Neural cell (in vitro differentiated cells): Measurements from ENCODE around the gene RANBP3.

Source experiments
- CTCF ChIP-seq: fragments of 450-650 bp; IDR thresholded peaks from 2 replicates; pipeline ENCODE4 v1.5.1; 2014; ENCODE audit warnings: antibody characterized with exemption, mild to moderate bottlenecking, moderate library complexity; ENCODE audit not compliant: poor library complexity, severe bottlenecking
- EP300 ChIP-seq: fragments of 450-650 bp; conservative IDR thresholded peaks from 2 replicates; pipeline ENCODE4 v1.6.1; 2014; ENCODE audit warnings: antibody characterized with exemption, mild to moderate bottlenecking, moderate library complexity; ENCODE audit not compliant: poor library complexity, severe bottlenecking
- EZH2 ChIP-seq: fragments of 200-600, 300-800 bp; shearing (Covaris generic), sonication (generic); IDR thresholded peaks from 2 replicates; pipeline ENCODE4 v1.6.1; 2014; ENCODE audit warnings: antibody characterized with exemption, low read length, borderline replicate concordance, mild to moderate bottlenecking; ENCODE audit not compliant: insufficient read depth, poor library complexity, severe bottlenecking
- MXI1 ChIP-seq: fragments of 450-650 bp; conservative IDR thresholded peaks from 2 replicates; pipeline ENCODE4 v1.6.1; 2014; ENCODE audit warnings: antibody characterized with exemption, mild to moderate bottlenecking; ENCODE audit not compliant: poor library complexity, severe bottlenecking
- POLR2AphosphoS5 ChIP-seq: IDR thresholded peaks from 2 replicates; pipeline ENCODE4 v1.6.1; 2012
- SMC3 ChIP-seq: fragments of 450-650 bp; conservative IDR thresholded peaks from 2 replicates; pipeline ENCODE4 v1.6.1; 2014; ENCODE audit warnings: antibody characterized with exemption, mild to moderate bottlenecking, moderate library complexity; ENCODE audit not compliant: poor library complexity
- TAF1 ChIP-seq: IDR thresholded peaks from 2 replicates; pipeline ENCODE4 v1.6.1; 2012; ENCODE audit warnings: low read depth
- TF ChIP-seq, protein P1 (sequence below): IDR thresholded peaks from 2 replicates; pipeline ENCODE4 v1.6.1; 2012; ENCODE audit warnings: borderline replicate concordance

DNA sequence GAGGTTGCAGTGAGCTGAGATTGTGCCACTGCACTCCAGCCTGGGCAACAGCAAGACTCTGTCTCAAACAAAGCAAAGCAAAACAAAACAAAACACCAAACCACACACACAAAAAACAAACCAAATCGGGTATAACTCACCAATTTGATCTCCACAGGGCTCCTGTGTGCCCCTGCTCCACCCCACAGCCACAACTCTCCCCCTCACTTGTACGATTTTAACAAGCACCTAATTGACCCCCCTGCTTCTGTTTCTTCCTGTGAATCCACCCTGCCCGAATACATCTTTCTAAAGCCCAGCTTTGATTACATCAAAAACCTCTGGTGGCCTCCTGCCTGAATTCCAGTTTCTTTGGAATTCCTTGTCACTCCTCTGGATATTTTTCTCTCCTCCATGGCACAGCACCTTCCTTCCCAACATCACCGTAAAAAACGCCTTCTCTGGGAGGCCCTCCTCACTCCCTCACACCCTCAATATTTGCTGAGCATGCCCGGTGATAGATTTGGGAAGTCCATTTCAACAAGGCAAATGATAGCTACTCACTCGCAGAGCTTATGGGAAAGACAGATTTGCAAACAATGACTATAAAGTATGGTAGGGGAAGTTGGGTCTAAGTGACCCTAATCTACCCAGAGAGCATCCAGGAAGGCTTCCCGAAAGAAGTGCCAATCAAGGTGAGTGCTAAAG is 11.6 kb upstream of the RANBP3 start:
- no peak for TF ChIP-seq CTCF
- no peak for TF ChIP-seq EZH2
- no peak for TF ChIP-seq MXI1
- TF ChIP-seq EP300 = no peak
- TF ChIP-seq TAF1 = no peak
- TF ChIP-seq SMC3 = no peak
- TF ChIP-seq, protein P1, sequence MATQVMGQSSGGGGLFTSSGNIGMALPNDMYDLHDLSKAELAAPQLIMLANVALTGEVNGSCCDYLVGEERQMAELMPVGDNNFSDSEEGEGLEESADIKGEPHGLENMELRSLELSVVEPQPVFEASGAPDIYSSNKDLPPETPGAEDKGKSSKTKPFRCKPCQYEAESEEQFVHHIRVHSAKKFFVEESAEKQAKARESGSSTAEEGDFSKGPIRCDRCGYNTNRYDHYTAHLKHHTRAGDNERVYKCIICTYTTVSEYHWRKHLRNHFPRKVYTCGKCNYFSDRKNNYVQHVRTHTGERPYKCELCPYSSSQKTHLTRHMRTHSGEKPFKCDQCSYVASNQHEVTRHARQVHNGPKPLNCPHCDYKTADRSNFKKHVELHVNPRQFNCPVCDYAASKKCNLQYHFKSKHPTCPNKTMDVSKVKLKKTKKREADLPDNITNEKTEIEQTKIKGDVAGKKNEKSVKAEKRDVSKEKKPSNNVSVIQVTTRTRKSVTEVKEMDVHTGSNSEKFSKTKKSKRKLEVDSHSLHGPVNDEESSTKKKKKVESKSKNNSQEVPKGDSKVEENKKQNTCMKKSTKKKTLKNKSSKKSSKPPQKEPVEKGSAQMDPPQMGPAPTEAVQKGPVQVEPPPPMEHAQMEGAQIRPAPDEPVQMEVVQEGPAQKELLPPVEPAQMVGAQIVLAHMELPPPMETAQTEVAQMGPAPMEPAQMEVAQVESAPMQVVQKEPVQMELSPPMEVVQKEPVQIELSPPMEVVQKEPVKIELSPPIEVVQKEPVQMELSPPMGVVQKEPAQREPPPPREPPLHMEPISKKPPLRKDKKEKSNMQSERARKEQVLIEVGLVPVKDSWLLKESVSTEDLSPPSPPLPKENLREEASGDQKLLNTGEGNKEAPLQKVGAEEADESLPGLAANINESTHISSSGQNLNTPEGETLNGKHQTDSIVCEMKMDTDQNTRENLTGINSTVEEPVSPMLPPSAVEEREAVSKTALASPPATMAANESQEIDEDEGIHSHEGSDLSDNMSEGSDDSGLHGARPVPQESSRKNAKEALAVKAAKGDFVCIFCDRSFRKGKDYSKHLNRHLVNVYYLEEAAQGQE = no peak
- TF ChIP-seq POLR2AphosphoS5 = no peak
